AML-193 (cell line): ENCODE results near the gene NANOS1.
"Not testable (repeated sequence)": the region's sequence is repeated elsewhere in the genome, so short reads cannot be mapped to it uniquely, and the experiment has no call there.

Source experiments
- DNase-seq, 2 experiments: peaks; one replicate each; lab custom pipeline; 2025; lab: John Stamatoyannopoulos, UW

The NANOS1 gene

DNA sequence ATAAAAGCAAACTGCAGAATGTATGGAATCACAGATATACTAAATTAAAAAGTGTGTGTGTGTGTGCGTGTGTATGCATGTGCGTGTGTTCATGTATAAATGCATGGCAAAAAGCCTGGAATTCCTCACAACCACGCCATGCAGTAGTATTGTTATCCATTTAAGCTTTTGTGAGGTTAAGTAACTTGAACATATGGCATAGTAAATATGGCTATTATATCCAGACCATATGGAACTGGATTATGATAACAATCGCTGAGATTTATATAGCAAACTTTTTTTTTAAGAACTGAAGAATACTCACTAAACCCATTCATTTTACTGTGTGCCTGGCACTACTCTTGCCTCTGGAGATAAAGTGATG is 22.3 kb upstream of the NANOS1 start:
- DNase-seq = no peak

DNA sequence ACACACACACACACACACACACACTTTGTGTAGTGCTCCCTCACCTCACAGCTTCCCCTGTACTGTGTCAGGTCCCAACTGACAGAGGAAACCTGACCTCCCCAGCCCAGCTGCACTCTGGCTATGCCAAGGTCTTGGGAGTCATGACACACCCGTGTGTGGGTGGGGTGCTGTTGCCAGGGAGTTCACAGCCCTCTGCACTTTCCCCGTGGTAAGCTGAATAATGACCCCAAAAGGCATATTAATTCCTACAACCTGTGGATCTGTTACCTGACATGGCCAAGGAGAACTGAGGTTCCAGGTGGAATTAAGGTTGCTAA is 8.9 kb upstream of the NANOS1 start:
- DNase-seq = no peak

DNA sequence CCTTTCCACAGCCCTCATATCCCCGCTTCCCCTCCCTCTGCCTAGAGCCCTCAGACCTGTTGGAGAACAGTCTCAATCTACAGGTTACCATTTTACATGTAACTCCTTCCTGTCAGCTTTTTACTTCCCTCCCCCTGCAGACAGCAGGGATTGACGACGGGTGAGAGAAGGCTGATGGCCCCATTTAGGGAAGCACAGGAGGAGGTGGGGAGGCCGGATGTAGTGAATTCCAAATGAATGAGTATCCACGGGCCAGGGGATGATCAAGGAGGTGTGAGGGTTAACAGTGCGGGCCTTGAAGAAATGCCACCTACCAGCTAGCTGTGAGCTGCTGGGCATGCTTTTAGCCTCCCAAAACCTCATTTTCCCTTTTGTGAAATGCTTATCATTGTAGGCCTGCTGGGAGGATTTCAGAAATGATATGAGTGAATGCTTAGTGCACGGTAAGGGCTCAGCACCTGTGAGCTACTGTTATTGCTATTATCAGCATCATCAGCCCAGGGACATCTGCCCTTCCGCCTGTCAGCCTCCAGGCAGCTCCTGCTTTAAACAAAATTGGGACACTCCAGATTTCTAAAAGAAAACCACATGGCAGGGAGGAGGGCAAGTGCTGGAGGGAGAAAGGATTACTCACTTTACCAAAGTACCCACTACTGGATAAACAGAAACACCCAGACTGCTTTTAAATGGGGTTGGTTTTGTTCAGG is 6.5 kb upstream of the NANOS1 start:
- no peak for DNase-seq

DNA sequence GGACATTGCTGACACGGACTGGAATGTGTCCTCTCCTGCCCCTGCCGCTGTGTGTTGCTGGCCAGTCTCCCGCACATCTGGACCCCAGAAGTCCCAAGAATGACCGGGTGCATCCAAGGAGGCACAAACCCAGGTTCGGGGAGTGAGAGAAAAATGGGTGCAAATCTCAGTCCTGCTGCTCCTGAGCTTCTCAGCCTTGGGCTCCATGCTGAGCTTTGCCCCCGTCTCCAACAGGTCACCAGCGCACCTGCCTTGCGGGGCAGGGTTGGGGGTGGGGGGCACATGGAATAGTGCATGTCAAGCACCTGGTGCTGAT is 6.0 kb upstream of the NANOS1 start:
- no peak for DNase-seq

DNA sequence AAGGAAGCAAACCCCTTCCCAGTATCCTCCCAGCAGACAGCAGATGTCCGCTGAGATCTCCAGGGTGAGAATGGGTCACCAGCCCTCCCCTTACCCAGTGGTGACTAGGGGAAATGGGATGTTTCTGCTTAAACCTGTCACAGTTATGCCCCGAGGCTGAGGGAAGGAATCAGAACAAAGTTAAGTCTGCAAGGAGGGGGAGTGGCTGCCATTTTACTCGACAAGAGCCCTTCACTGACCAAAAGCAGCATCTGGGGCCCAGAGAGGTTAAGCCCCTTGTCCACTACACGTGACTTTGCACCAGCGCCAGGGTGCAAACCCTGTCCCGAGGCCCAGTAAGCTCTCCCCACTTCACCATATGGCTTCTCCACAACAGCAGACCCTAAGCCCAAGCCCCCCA is 4.6 kb upstream of the NANOS1 start:
- no peak for DNase-seq

DNA sequence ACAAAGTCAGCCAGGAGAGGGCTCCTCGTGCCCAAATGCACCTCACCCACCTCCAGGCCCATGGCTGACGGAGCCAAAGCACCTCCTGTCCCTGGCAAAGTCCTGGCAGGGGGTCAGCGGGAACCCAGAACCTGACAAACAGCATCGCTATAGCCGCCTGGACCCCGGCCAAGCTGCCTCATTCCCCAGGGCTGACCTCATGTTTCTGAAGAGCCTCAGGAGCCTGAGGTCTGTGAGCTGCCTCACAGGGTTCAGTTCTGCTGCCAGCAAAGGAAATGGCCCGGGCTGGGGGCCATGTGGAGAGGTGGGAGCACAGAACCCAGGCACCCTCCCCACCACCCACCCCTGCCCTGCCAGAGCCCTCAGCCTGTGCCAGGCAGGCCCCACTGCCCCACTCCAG is 4.2 kb upstream of the NANOS1 start:
- DNase-seq = no peak

DNA sequence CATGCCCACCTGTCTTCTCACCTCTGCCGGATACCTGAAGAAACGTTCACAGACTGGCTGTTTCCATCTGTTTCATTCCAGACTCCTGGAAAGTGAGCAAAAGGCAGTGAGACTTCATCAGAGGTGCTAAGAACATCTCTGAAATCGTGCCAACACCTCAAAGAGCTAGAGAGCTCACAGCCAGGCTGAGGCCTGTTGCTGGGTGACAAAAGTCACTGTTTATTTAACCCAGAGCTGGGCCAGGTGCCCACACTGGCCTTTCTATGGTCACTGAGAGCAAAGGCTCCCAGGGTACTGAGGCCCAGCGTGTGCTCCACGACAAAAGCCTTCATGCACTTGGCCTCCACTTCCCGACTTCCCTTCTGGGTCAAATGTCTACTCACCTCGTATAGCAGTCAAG is 3.7 kb upstream of the NANOS1 start:
- DNase-seq = no peak

DNA sequence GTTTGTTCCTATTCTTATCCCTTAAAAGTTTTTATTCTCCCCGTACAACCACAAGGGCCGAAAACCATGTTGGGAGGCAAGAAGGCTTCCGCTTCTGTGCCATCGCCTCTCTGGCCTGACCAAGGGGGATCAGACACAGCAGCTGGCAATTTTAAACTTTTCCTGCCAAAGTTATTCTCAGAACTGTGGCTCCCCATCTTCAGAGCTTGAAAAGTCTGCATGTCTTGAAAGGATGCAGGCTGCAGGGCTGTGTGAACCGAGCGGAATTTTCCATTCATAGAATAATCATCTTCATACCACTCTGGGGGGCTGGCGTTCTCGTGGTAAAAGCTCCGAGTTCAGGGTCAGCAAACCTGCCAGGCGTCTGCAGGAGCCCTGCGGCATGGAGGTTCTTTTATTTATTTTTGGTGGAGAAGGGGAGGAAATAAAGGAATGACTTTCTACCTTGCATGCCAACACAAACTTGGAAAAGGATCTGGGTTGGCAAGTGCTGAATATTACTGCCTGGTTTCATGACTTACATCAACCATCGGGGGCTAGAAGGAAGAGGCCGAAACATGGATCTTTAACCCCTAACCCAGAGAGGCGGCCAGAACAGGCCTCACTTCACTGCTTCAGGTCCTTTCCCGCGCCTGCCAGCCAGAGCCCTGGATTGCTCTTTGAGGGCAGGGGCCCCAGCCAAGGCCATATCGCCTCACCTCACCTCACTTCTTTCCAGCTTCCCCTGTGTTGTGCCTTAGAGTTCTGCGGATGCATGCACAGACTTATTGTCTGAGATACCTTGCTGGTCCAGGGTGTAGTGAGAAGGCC is 3.0 kb upstream of the NANOS1 start:
- DNase-seq = no peak

DNA sequence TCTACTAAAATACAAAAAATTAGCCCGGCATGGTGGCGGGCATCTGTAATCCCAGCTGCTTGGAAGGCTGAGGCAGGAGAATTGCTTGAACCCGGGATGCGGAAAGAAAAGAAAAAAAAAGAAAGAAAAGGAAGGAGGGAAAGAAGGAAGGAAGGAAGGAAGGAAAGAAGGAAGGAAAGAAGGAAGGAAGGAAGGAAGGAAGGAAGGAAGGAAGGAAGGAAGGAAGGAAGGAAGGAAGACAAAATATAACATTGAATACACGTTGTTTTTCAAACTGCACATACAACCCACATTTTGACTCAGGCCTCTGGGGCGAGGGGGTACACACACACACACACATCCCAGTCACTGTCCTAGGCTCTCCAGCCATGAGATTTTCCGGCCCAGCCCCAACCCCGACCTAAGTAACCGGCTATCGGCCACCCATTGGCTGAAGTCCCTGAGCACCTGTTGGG is 1.0 kb upstream of the NANOS1 start:
- DNase-seq = not testable (repeated sequence)

DNA sequence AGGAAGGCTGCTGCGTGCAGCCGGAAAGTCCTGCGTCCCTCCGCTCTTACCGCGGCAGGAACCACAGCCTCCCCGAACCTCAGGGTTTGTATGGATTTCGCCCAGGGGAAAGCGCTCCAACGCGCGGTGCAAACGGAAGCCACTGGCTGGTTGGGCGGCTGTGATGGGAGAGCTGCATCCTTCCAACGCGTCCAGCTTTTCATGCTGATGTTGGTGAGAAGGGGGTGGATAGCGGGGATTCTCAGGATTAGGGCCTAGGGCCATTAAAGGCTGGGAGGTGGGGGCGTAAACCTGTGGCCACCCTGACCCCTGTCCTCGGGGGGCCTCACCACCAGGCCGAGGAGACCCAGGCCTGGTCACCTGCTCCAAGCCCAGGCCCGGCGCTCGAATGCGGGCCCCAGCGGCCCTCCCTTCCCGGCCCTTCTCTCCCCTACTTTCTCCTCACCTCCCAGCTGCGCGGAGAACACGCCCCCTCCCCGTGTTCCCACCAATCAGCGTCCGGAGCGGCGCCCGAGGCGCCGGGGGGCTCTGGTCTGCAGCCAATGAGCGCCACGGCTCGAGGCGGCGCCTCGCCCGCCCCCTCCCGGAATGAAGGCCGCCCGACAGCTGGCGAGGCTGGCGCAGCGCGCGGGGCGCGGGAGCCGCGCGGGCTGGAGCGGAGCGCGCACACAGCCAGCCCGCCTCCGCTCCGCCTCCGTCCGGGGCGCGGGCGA is 458 bp upstream of the NANOS1 start:
- peak; percentile 54 to 59 for DNase-seq

DNA sequence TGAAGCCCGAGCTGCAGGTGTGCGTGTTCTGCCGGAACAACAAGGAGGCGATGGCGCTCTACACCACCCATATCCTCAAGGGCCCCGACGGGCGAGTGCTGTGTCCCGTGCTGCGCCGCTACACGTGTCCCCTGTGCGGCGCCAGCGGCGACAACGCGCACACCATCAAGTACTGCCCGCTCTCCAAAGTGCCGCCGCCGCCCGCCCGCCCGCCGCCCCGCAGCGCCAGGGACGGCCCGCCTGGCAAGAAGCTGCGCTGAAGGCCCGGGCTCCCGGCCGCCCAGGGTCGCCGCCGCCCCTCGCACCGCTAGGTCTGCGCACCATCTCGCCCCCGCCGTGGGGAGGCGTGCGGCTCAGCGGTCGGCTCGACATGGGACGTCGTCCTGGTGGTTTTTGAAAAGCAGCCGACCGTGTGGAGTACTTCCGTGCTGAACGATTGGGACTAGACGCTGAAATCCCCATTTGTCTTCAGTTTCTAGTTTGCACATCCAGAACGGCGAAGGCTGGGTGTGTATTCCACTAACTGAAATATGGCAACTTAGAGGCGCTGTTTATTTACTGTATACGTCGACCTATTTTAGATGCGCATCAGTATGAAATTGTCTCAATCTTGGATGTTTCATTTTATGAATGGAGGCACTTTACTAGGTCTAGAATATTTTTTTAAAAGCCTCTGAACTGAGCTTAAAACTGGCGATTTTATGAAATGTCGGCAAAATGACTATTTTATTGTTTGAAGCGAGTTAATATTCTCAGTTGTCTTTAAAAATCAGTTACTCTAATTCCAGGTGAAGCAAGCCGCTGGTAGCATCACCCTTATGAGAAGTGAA is 1.1 kb downstream of the NANOS1 start:
- peak; percentile 29 to 32 for DNase-seq

DNA sequence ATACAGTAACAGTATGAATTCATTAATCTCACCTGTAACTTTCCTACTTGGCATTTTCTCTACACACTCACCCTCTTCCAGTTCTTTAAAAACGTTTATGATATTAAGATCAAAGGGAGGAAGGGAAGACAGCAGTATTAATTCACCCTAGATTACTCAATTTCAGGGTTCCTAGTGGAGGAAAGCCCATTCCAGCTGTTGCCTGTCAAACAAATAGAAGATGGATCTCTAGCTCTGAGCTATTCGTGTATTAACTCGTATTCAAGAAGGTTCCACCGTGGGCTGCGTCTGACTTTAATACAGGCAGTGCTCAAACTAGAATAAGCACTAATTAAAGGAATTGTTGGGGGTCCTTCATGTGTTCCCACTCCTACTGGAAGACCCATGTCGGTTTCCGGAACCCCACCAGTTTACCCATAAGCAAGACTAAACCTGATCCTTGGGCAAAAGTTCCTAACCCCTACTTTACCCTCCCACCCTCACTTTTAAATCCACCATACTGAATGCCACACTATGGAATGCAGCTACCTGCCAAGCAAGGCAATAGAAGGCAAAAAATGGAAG is 2.1 kb downstream of the NANOS1 start:
- DNase-seq = no peak

DNA sequence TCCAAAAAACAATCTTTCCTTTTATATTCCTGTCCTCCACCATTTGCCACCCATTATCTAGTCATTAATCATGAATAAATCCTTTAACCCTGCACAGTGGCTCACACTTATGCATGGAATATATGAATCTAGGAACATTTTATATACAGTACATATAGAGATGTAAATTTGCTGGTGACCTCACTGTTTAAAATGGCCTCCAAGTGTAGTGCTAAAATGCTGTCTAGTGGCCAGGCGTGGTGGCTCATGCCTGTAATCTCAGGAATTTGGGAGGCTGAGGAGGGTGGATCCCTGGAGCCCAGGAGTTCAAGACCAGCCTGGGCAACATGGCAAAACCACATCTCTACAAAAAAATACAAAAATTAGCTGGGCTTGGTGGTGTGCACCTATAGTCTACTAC is 9.6 kb downstream of the NANOS1 start:
- DNase-seq = no peak

DNA sequence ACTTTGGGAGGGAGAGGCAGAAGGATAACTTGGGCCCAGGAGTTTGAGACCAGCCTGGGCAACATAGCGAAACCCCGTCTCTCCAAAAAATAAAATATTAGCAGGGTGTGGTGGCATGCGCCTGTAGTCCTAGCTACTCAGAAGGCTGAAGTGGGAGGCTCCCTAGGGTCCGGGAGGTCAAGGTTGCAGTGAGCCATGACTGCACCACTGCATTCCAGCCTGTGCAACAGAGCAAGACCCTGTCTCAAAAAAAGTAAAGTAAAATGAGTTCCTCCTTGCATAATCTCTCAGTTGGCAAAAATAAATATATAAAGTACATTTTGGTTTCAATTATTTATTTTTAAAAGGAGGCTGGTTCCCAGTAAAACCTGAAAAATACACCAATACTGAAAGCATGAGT is 11.8 kb downstream of the NANOS1 start:
- DNase-seq = no peak

DNA sequence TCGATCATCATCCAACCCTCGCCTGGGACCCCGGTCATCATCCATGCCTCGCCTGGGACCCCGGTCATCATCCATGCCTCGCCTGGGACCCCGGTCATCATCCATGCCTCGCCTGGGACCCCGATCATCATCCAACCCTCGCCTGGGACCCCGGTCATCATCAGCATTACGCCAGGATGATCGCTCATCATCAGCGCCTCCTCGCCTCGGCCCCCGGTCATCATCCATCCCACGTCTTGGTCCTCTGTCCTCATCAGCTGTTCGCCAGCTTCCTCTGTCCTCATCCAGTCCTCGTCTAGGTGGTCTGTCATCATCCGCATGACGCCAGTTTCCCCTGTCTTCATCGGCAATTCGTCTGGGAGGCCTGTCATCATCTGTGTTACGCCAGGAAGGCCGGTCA is 12.7 kb downstream of the NANOS1 start:
- DNase-seq = no peak

DNA sequence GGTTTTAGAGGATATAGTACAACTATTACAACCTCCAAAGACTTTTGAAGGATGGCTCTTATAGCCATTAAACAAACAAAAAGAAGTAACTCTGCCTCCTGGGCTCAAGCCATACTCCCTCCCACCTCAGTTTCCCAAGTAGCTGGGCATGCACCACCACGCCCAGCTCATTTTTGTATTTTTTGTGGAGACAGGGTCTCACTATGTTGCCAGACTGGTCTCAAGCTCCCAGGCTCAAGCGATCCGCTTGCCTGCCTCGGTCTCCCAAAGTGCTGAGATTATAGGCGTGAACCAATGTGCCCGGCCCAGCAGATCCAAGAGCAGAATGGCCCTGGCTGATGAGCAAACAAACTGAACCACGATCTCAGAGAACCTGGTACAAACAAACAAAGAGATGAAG is 16.0 kb downstream of the NANOS1 start:
- no peak for DNase-seq

DNA sequence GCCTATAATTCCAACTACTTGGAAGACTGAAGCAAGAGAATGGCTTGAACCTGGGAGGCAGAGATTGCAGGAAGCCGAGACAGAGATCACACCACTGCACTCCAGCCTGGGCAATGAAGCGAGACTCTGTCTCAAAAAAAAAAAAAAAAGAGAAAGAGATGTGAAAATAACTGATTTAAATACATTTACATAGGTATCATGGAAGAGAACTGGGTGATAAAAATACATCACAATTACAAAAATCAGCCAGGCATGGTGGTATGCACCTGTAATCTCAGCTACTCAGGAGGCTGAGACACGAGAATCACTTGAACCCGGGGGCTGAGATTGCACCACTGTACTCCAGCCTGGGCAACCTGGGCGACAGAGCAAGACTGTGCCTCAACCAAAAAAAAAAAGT is 19.8 kb downstream of the NANOS1 start:
- DNase-seq = no peak

DNA sequence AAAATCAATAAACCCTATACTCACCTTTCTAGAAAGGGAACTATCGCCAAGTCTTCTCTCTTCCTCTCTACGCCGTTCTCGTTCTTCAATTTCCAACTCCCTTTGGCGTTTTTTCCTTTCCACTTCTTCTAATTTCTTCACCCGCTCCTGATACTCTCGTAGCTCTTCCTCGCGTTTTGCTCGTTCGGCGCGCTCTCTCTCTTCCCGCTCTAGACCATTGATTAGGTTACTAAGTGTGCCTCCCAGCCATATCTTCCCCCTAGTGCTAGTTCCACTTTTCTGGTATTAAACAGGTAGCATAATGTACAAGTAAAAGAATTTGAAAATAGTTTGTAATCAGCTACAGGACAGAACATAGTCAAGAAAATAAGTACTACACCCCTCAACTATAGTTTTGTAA is 20.3 kb downstream of the NANOS1 start:
- no peak for DNase-seq

DNA sequence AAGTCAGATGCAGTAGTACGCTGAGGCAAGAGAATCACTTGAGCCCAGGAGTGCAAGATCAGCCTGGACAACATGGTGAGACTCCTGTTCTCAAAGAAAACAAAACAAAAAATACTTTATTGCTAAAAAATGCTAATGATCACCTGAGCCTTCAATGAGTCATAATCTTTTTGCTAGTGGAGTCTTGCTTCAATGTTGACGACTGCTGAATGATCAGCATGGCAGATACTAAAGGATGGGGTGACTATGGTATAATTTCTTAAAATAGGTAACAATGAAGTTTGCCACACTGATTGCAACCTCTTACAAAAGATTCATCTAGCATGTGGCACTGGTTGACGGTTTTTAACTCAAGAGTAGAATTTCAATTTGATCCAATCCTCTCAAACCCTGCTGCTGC is 22.3 kb downstream of the NANOS1 start:
- no peak for DNase-seq

DNA sequence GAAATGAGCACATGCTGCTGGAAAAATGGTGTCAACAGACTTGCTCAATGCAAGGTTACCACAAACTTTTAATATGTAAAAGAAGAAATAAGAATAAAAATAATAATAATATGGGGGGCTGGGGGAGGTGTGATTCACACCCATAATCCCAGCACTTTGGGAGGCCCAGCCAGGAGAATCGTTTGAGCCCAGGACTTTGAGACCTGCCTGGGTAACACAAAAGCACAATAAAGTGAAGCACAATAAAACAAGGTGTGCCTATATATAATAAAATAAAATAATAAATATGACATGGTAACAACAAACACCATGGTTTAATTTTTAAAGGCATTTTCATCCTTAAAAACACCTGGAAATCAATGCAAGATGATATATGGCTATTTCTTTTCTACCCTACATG is 26.0 kb downstream of the NANOS1 start:
- DNase-seq = no peak

DNA sequence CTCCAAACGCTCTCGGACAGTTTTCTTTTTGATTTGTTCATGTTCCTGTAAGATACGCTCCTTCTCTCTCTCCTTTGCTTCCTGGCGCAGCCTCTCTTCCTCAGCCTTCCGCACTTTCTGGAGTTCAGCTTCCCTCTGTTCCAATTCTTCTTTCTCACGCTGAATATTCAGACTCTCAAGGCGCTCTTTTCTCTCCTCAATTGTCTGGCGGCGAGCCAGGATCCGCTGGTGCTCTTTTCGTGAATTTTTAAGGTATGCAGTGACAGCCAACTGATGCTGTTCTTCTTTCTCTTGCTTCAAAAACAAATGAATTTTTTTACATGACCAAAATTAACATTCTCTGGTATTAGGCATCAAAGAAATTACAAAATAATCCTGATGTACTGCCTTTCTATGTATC is 28.5 kb downstream of the NANOS1 start:
- DNase-seq = no peak

DNA sequence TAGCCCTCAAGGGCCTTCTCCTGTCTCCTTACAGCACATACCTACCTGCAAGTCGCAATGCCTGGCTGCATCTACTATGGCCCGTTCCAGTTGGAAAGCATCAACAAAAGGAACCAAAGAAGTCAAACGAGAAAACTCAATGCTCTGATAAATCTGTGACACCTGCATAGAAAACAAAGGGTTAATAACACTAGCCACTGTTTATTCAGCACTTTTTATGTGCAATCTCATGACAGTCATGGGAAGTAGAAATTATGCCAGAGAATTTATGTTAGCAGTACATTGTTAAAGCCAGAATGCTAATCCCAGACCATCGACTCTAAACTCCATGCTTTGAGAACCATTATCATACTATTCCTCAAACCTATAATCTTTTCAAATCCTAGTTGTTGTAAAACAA is 30.0 kb downstream of the NANOS1 start:
- DNase-seq = no peak
